GM19438 (cell line): Measurements from ENCODE around the gene TRIM31.
"Not testable (repeated sequence)": the region's sequence is repeated elsewhere in the genome, so short reads cannot be mapped to it uniquely, and the experiment has no call there.

Source experiments
- ATAC-seq: cut with Tn5 transposase; IDR thresholded peaks from one replicate; pipeline ENCODE4 v1.9.1; 2021; ENCODE audit warnings: low read depth; ENCODE audit not compliant: unreplicated experiment

TRIM31 gene

GRCh38 chr6:30121446-30122366, 8.8 kb upstream of the TRIM31 start:
- ATAC-seq: no peak

- not testable (repeated sequence) for ATAC-seq
These were observed 5.8 kb upstream of the TRIM31 start for GRCh38 chr6:30118691-30119090.

GRCh38 chr6:30116724-30117123, 3.8 kb upstream of the TRIM31 start:
- ATAC-seq: no peak

DNA sequence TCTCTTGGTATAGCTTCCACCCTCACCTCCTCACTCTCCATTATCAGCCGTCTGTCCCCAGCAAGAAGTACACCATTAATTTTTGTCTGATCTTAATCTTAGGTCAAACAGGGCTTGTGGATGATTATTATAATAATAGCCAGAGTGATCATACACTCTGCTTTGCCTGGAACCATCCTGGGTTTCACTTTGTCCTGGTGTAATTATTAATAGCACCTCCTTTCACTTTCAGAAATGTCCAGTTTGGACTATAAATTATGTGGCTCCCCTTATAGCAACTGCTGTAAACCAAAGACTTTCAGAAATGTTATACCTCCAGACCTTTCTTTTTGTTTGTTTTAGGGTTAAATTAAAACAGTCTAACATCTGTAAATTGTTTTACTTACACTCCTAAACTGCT, 951 bp upstream of the TRIM31 start:
- no peak for ATAC-seq

DNA sequence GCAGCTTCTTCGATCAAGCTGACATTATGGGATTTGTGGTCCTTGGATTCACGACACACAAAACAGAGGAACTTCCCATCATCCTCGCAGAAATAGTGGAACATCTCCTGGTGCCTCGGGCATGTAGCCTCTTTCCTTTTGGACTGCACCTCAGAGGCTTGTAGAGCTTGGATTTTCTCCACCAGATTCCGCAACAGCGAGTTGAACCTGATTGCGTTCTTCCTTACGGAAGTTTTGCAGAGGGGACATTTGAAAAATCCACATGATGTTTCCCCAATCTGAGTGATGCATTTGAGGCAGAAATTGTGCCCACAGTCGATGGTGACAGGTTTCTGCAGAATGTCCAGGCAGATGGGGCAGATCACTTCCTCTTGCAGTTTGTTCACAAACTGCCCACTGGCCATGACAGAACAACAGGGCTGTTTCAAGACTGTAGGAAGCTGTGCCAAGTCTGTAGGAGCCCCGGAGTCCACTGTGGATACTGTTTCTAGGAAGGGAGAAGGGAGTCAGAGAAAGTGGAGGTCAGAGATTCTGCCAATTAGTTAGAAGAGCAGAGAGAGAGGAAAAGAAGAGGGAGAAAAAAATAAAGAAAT, 392 bp downstream of the TRIM31 start:
- ATAC-seq: no peak

GRCh38 chr6:30111266-30111856, 1.5 kb downstream of the TRIM31 start:
- ATAC-seq: no peak

- no peak for ATAC-seq
These were observed 8.2 kb downstream of the TRIM31 start for GRCh38 chr6:30104661-30105060.

DNA sequence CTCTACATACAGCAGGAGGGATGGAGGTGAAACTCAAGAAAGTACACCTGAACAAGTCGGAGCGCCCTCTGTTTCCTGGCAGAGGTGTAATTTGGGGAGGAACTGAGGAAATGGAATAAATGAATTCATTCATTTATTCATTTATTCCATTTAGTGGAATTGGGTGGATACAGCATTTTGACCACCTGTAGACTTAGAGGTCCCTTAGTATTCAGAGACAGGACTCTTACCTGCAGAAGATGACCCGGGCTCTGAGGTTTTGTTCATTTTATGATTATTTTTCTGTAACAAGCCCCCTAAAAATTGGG, 9.1 kb downstream of the TRIM31 start:
- no peak for ATAC-seq

GRCh38 chr6:30102970-30103871, 9.7 kb downstream of the TRIM31 start:
- peak; percentile 51 for ATAC-seq

DNA sequence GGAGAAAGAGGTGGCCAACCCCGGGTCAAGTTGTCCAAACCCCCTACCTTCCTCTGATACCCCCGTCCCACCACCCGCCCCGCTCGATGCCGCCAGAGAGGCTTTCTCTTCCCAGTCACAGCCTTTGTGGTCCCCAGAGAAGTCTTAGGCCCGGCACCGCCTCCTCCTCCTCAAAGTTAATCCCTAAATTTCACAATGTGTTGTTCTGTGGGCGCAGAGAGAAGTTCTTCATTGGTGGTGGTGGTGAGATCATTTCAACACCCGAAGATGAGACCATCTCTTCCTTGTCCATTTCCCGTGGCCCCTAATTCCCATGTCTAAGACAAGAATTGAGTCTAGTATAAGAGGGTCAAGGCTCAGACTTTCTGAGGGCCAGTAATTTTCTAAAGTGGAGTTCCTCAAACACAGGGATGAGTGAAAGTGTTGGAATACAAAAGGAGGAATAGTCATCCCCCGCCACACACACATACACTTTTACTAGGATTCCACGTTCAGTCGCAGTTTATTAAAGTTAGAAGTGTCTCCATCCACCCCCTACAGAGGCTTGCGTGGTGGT, 10.4 kb downstream of the TRIM31 start:
- no peak for ATAC-seq

DNA sequence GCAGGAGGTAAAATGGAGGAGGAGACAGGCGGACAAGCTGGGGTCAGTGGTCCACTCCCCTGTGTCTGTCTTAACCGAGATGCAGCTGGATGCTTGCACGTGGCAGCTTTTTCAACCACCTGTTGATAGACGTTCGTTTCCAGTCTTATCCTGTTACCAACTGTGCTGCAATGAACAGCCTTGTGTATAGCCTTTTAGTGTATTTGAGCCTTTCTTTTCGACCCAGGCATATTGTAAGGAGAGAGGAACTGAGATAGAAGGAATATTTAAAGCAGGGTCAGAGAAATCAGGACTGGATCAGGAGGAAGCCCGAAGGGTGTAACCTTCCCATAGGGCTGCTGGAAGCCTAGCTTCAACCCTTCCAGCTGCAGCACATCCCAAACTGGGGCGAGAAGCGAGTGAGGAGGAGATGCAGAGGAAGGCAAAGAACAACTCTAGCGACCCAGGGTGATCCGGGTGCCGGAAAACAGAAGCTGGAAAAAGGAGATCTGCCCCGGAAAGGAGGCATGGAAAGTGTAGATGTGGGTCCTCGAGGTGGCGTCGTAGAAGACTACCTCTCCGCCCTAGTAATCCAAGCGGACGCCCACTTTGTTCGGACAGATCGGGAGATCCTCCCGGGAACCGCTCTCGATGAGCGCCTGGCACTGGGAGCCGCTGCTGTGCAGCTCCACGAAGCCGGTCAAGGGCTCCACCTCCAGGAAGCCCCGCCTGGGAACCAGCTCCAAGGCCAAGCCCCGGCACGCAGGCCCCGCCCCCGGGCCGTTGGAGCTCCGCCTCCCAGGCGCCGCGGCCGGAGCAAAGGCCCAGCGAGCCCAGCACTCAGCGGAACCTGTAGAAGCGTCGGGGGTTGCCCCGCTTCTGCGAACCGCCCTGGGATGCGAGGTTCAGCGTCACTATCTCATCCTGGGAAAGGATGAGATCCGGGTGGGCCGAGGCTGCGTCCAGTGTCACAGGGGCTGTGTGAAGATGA, 11.2 kb downstream of the TRIM31 start:
- peak; percentile 55 for ATAC-seq

DNA sequence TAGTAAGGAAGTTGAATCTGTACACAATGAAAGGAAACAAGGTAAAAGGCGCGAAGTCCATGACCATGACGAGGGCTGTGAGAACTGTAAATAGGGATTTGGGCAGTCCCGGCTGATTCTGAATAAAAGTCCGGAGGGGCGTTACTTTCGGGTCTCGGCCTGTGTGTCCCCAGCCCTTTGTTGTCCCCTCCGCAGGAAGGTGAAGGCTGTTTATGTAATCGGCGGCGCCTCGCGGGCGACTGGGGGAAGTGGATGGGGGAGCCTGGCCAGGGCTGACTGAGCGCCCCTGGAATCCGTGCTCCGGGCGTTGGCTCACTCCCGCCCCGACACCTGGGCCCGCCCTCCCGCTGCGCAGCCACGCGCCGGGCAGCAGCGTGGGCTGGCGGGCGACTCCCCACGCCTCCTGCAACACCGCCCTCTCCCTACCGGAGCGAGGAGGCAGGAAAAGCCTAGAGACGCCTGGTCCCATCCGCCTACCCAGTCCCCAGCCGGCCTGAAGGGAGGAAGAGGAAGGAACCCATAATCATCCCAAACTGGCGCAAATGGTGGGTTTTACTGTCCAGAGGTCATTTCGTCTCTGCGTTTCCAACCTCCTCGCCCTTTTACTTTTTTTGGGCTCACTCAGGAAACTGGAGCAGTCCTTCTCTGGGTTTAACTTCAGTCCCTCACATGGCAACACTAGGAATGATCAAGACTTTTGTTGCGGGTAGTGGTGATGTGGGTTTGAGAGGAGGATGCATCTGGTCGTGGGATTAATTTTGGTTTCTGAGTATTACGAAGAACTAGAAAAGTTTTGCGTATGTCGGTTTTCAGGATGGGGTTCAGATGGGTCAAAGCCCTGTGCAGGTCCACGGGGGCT, 12.1 kb downstream of the TRIM31 start:
- no peak for ATAC-seq

- no peak for ATAC-seq
These were observed 12.7 kb downstream of the TRIM31 start for GRCh38 chr6:30100154-30100553.

- ATAC-seq: no peak
These were observed 14.8 kb downstream of the TRIM31 start for GRCh38 chr6:30097902-30098768.

DNA sequence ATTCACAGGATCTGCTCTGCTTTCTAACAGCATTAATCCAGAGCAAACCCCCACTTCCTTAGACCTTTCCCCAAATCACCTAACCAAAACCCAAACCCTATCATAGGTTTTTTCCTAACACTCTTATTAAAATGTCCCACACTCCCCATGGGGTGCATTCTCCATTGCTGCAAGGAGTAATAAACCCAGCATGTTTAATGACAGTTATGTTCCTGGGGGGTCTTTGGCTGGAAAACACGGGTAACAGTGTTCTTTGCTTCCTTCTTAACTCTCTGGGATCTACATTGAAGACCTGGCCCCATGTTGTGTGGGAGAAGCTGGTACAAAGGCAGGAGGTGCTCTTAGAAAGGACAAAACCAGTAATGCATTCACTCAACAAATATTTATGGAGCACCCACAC, 16.1 kb downstream of the TRIM31 start:
- ATAC-seq: no peak

- ATAC-seq: no peak
These were observed 18.8 kb downstream of the TRIM31 start for GRCh38 chr6:30093951-30094661.
